ENCODE results near the gene CHST14.

Gene CHST14

GRCh38 chr15:40516322-40516721 is 45.5 kb downstream of the CHST14 start:
- H3K4me3 ChIP-seq (ENCODE audit: low read depth, low read length) = no peak overlapping the region
- TF ChIP-seq CTCF (IDR thresholded peaks at IDR 0.05; ENCODE audit: borderline replicate concordance, insufficient read depth, low read depth, low read length) = no peak

Measured in GM12875 (cell line).